Natural killer cell (primary cell): ENCODE measurements around the gene LSM14A. TPM values are rescaled to one million over a fixed set of nuclear protein-coding genes. Genes with fewer than 3 reads are reported as not detected.

Source experiments
- ATAC-seq, 3 donors: fragments of 150-1000 bp in 2 of 3; fragments of 200-7000 bp in 1 of 3; cut with Tn5 transposase; 1 replicate in 1 of 3; 2 replicates in 2 of 3; pipeline ENCODE4 v1.10.0; 2021; ENCODE audit warnings: mild to moderate bottlenecking in 2 of 3, moderate library complexity in 2 of 3
- DNase-seq, 2 donors: peaks; one replicate each; pipeline versions ENCODE4 v3.0.0 to v3.0.0-alpha.2; 2013 to 2021; ENCODE audit warnings: mixed read lengths in 1 of 2
- H3K27ac ChIP-seq: one replicate; pipeline ENCODE4 v1.5.1; 2013; ENCODE audit warnings: mild to moderate bottlenecking, low read length
- H3K27me3 ChIP-seq: one replicate; pipeline ENCODE4 v1.6.1; 2013; ENCODE audit warnings: low read length; ENCODE audit not compliant: control insufficient read depth, insufficient read depth
- H3K36me3 ChIP-seq: one replicate; pipeline ENCODE4 v1.6.1; 2013; ENCODE audit warnings: low read length; ENCODE audit not compliant: control insufficient read depth, insufficient read depth
- H3K4me1 ChIP-seq: one replicate; pipeline ENCODE4 v1.6.1; 2013; ENCODE audit warnings: low read length; ENCODE audit not compliant: control insufficient read depth, insufficient read depth
- H3K4me3 ChIP-seq: one replicate; pipeline ENCODE4 v1.5.1; 2013; ENCODE audit warnings: low read length
- H3K9me3 ChIP-seq: one replicate; pipeline ENCODE4 v1.6.1; 2013; ENCODE audit warnings: low read length; ENCODE audit not compliant: control insufficient read depth, insufficient read depth
- H3K27ac Mint-ChIP-seq, 2 donors: one replicate each; pipeline ENCODE4 v1.8.0; 2022; ENCODE audit warnings: mild to moderate bottlenecking in 2 of 2, mixed read lengths in 2 of 2, moderate library complexity in 1 of 2
- H3K27me3 Mint-ChIP-seq, 2 donors: one replicate each; pipeline ENCODE4 v1.8.0; 2022; ENCODE audit warnings: low read depth in 2 of 2, mixed read lengths in 2 of 2
- H3K36me3 Mint-ChIP-seq: one replicate; pipeline ENCODE4 v1.8.0; 2022; ENCODE audit warnings: mixed read lengths
- H3K4me1 Mint-ChIP-seq, 2 donors: one replicate each; pipeline ENCODE4 v1.8.0; 2022; ENCODE audit warnings: mixed read lengths in 2 of 2
- H3K4me3 Mint-ChIP-seq: one replicate; pipeline ENCODE4 v1.8.0; 2022; ENCODE audit warnings: mild to moderate bottlenecking, moderate library complexity, mixed read lengths
- H3K9me3 Mint-ChIP-seq, 2 donors: one replicate each; pipeline ENCODE4 v1.8.0; 2022; ENCODE audit warnings: mixed read lengths in 2 of 2
- WGBS: methylation state at CpG from one replicate; pipeline ENCODE4 v1.1.7; 2013; ENCODE audit warnings: missing lambda C conversion rate; ENCODE audit not compliant: insufficient coverage; 5-methylcytosine and 5-hydroxymethylcytosine counted together
- intact Hi-C: fragments of 100-400 bp; cut with micrococcal nuclease; formaldehyde crosslinking; loops from one replicate; pipeline ENCODE4 v1.14.2; 2022
- total RNA-seq, 4 donors: library from RNA; stranded (reverse); fragments of 120-200 nt in 1 of 4; gene quantifications; one replicate each; pipeline versions ENCODE4 v1.2.3 to v1.2.4, GENCODE V29; 2013 to 2022
- TF ChIP-seq, protein P1 (sequence below): fragments of 200-600 bp; IDR thresholded peaks from one replicate; pipeline ENCODE4 v1.8.0; 2022; ENCODE audit warnings: antibody characterized with exemption

LSM14A gene
- total RNA-seq, 3 donors from 2014 or later (not counting 1 experiment from before 2014, with no cell fraction given), result 201 to 246 (median 202) TPM

GRCh38 chr19:34275705-34276104 is 103.4 kb downstream of the LSM14A start:
- Mint-ChIP-seq H3K27ac (no peak overlapping the region), H3K27me3 (no peaks in the 10 kb centered on the region), H3K9me3 (no peaks in the 10 kb centered on the region), H3K36me3 (no peaks in the 10 kb centered on the region), H3K4me3 (no peak overlapping the region), H3K4me1 (peaks cover 11 to 30% of the 10 kb centered on the region in 2 donors)
- peaks cover 16% of the 10 kb centered on the region for H3K4me1 ChIP-seq
- no peak for ATAC-seq
- H3K4me3 ChIP-seq, result no peak overlapping the region
- intact Hi-C loops, result no loop called here
- no peaks in the 10 kb centered on the region for H3K27me3 ChIP-seq
- no peak overlapping the region for H3K27ac ChIP-seq
- H3K9me3 ChIP-seq, result no peaks in the 10 kb centered on the region
- TF ChIP-seq, protein P1, sequence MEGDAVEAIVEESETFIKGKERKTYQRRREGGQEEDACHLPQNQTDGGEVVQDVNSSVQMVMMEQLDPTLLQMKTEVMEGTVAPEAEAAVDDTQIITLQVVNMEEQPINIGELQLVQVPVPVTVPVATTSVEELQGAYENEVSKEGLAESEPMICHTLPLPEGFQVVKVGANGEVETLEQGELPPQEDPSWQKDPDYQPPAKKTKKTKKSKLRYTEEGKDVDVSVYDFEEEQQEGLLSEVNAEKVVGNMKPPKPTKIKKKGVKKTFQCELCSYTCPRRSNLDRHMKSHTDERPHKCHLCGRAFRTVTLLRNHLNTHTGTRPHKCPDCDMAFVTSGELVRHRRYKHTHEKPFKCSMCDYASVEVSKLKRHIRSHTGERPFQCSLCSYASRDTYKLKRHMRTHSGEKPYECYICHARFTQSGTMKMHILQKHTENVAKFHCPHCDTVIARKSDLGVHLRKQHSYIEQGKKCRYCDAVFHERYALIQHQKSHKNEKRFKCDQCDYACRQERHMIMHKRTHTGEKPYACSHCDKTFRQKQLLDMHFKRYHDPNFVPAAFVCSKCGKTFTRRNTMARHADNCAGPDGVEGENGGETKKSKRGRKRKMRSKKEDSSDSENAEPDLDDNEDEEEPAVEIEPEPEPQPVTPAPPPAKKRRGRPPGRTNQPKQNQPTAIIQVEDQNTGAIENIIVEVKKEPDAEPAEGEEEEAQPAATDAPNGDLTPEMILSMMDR, result no peak
- no peak for DNase-seq
- WGBS, result 93% methylated on average over 1 of the region's 1 CpG
- no peaks in the 10 kb centered on the region for H3K36me3 ChIP-seq

DNA sequence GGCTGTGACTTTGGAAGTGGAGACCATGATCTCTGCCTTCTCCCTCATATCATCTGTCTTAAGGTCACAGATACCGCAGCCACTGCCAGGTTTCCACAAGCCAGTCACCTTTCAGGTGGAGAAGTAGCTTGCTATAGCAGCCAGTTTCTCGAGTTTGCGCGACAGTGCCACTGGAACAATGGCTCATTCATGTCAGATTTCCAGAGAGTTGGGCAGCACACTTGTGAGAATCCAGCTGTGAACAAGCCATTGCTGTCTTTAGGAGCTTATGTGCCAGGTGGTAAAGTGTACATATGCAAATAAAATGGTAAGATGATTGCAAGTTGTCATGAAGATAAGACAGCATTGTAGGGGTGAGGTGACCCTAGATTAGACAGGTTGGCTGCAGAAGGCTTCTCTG is 104.3 kb downstream of the LSM14A start:
- DNase-seq, result no peak
- ATAC-seq, result no peak
- Mint-ChIP-seq H3K36me3 (no peaks in the 10 kb centered on the region), H3K9me3 (no peaks in the 10 kb centered on the region), H3K27ac (peak overlapping the region in 1 of 2 donors; percentile 17), H3K4me1 (peaks cover 10 to 28% of the 10 kb centered on the region in 2 donors), H3K27me3 (no peaks in the 10 kb centered on the region), H3K4me3 (no peak overlapping the region)
- H3K27me3 ChIP-seq, result no peaks in the 10 kb centered on the region
- no peaks in the 10 kb centered on the region for H3K9me3 ChIP-seq
- TF ChIP-seq, protein P1, result no peak
- H3K36me3 ChIP-seq, result no peaks in the 10 kb centered on the region
- no peak overlapping the region for H3K27ac ChIP-seq
- 95% methylated on average over 4 of the region's 4 CpGs for WGBS
- intact Hi-C loops, result no loop called here
- H3K4me3 ChIP-seq, result no peak overlapping the region
- H3K4me1 ChIP-seq, result peaks cover 7% of the 10 kb centered on the region

GRCh38 chr19:34277244-34277643 is 104.9 kb downstream of the LSM14A start:
- intact Hi-C loops, result no loop called here
- Histone ChIP-seq H3K9me3 (no peaks in the 10 kb centered on the region), H3K36me3 (no peaks in the 10 kb centered on the region), H3K27ac (no peak overlapping the region), H3K27me3 (no peaks in the 10 kb centered on the region), H3K4me1 (peaks cover 3% of the 10 kb centered on the region), H3K4me3 (no peak overlapping the region)
- WGBS, result 83% methylated on average over 4 of the region's 4 CpGs
- no peak for DNase-seq
- no peak overlapping the region for H3K4me3 Mint-ChIP-seq
- H3K9me3 Mint-ChIP-seq, result no peaks in the 10 kb centered on the region
- H3K27me3 Mint-ChIP-seq, result no peaks in the 10 kb centered on the region
- no peak for ATAC-seq
- H3K27ac Mint-ChIP-seq, result peak overlapping the region in 1 of 2 donors; percentile 17
- TF ChIP-seq, protein P1, result no peak
- H3K36me3 Mint-ChIP-seq, result no peaks in the 10 kb centered on the region
- peaks cover 10 to 23% of the 10 kb centered on the region in 2 donors for H3K4me1 Mint-ChIP-seq

DNA sequence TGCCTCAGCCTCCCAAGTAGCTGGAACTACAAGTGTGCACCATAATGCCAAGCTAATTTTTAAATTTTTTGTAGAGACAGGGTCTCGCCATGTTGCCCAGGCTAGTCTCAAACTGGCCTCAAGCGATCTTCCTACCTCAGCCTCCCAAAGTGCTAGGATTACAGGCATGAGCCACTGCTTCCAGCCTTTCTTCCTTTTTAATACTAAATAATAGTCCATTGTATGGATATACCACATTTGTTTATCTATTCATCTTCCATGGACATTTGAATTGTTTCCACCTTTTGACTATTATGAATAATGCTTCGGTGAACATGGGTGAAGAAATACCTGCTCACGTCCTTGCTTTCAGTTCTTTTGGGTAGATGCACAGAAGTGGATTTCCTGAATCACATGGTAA is 106.5 kb downstream of the LSM14A start:
- intact Hi-C loops, result no loop called here
- H3K27me3 Mint-ChIP-seq, result no peaks in the 10 kb centered on the region
- H3K9me3 Mint-ChIP-seq, result no peaks in the 10 kb centered on the region
- H3K4me1 ChIP-seq, result peaks cover 2% of the 10 kb centered on the region
- no peaks in the 10 kb centered on the region for H3K36me3 ChIP-seq
- H3K4me3 Mint-ChIP-seq, result no peak overlapping the region
- H3K4me3 ChIP-seq, result no peak overlapping the region
- no peak overlapping the region for H3K27ac ChIP-seq
- ATAC-seq (no peak), DNase-seq (no peak)
- H3K4me1 Mint-ChIP-seq, result peaks cover 10 to 26% of the 10 kb centered on the region in 2 donors
- no peaks in the 10 kb centered on the region for H3K36me3 Mint-ChIP-seq
- H3K9me3 ChIP-seq, result no peaks in the 10 kb centered on the region
- no peaks in the 10 kb centered on the region for H3K27me3 ChIP-seq
- TF ChIP-seq, protein P1, result no peak
- WGBS, result 100% methylated on average over 4 of the region's 4 CpGs
- H3K27ac Mint-ChIP-seq, result no peak overlapping the region
